ENCODE results near the gene SLFN14.

- TF ChIP-seq CTCF (IDR thresholded peaks at IDR 0.05) (no peak), POLR2A (IDR thresholded peaks at IDR 0.05) (no peak)
Observed at GRCh38 chr17:35515027-35515426, 45.6 kb downstream of the SLFN14 start.
